Measurements from ENCODE around the gene SLC25A2. TPM values are rescaled to one million over a fixed set of nuclear protein-coding genes. Genes with fewer than 3 reads are reported as not detected.

SLC25A2 gene
- total and polyA plus RNA-seq, 2 experiments from 2014 or later, result not detected

DNA sequence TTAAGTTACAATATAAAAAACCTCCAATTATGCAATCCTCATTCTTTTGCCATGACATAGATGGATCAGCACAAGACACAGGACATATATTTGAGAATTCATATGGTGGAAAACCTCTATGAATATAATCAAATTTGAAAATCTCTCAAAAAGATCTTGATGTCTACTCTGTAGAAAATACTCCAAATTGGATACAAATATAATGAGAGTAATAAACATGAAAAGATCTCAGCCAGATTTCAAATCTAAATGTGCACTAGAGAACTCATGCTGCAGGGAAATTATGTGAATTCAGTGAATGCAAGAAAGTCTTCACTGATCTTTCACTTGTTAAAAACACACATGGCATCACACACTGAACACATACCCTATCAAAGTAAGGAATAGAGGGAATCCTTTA lies 44.9 kb downstream of the SLC25A2 start:
- Mint-ChIP-seq H3K9me3 (peaks cover 95% of the 10 kb centered on the region), H3K4me3 (no peak overlapping the region), H3K27ac (no peak overlapping the region), H3K4me1 (no peaks in the 10 kb centered on the region), H3K36me3 (ENCODE audit: low read depth) (peaks cover 60% of the 10 kb centered on the region; the same call in 2 of the 3 replicates), H3K27me3 (ENCODE audit: insufficient read depth, low read depth, poor library complexity) (no peaks in the 10 kb centered on the region)
- DNase-seq (ENCODE audit: low spot score) (no peak), ATAC-seq (no peak)
- Histone ChIP-seq H3F3A (replicated peaks; ENCODE audit: low read depth) (no peaks in the 10 kb centered on the region), H3K79me2 (replicated peaks; ENCODE audit: insufficient read depth) (no peaks in the 10 kb centered on the region), H4K20me1 (replicated peaks; ENCODE audit: insufficient read depth) (no peaks in the 10 kb centered on the region), H3K9me2 (ENCODE audit: insufficient read depth) (no peaks in the 10 kb centered on the region), H3K27ac (ENCODE audit: low read depth) (no peak overlapping the region), H3K4me2 (no peak overlapping the region), H3K4me1 (ENCODE audit: insufficient read depth) (no peaks in the 10 kb centered on the region), H2AFZ (no peak overlapping the region), H3K4me3 (no peak overlapping the region), H3K36me3 (ENCODE audit: insufficient read depth) (peaks cover 39% of the 10 kb centered on the region), H3K27me3 (ENCODE audit: insufficient read depth) (no peaks in the 10 kb centered on the region)
- TF ChIP-seq, protein P1, sequence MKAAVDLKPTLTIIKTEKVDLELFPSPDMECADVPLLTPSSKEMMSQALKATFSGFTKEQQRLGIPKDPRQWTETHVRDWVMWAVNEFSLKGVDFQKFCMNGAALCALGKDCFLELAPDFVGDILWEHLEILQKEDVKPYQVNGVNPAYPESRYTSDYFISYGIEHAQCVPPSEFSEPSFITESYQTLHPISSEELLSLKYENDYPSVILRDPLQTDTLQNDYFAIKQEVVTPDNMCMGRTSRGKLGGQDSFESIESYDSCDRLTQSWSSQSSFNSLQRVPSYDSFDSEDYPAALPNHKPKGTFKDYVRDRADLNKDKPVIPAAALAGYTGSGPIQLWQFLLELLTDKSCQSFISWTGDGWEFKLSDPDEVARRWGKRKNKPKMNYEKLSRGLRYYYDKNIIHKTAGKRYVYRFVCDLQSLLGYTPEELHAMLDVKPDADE (IDR thresholded peaks at IDR 0.05), result no peak
- TF ChIP-seq STAT1 (IDR thresholded peaks at IDR 0.05; ENCODE audit: unreplicated experiment) (no peak), ZNF114 (CRISPR knock-in tag; IDR thresholded peaks at IDR 0.05) (no peak), NANOG (IDR thresholded peaks at IDR 0.05; ENCODE audit: borderline replicate concordance) (no peak), EZH2phosphoT487 (IDR thresholded peaks at IDR 0.05; ENCODE audit: unreplicated experiment) (no peak), CREB1 (CRISPR knock-in tag; IDR thresholded peaks at IDR 0.05; ENCODE audit: low read depth) (no peak), POLR2AphosphoS5 (IDR thresholded peaks at IDR 0.05; ENCODE audit: low read depth) (no peak), EZH2 (IDR thresholded peaks at IDR 0.05; ENCODE audit: low read depth, unreplicated experiment) (no peak), JUNB (IDR thresholded peaks at IDR 0.05; ENCODE audit: unreplicated experiment) (no peak), ZNF331 (CRISPR knock-in tag; IDR thresholded peaks at IDR 0.05; ENCODE audit: low read depth) (no peak)
- TF ChIP-seq, protein P2, sequence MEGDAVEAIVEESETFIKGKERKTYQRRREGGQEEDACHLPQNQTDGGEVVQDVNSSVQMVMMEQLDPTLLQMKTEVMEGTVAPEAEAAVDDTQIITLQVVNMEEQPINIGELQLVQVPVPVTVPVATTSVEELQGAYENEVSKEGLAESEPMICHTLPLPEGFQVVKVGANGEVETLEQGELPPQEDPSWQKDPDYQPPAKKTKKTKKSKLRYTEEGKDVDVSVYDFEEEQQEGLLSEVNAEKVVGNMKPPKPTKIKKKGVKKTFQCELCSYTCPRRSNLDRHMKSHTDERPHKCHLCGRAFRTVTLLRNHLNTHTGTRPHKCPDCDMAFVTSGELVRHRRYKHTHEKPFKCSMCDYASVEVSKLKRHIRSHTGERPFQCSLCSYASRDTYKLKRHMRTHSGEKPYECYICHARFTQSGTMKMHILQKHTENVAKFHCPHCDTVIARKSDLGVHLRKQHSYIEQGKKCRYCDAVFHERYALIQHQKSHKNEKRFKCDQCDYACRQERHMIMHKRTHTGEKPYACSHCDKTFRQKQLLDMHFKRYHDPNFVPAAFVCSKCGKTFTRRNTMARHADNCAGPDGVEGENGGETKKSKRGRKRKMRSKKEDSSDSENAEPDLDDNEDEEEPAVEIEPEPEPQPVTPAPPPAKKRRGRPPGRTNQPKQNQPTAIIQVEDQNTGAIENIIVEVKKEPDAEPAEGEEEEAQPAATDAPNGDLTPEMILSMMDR (conservative IDR thresholded peaks at IDR 0.05; ENCODE audit: low read depth in 2 of 2), result no peak
- TF ChIP-seq, protein P3, sequence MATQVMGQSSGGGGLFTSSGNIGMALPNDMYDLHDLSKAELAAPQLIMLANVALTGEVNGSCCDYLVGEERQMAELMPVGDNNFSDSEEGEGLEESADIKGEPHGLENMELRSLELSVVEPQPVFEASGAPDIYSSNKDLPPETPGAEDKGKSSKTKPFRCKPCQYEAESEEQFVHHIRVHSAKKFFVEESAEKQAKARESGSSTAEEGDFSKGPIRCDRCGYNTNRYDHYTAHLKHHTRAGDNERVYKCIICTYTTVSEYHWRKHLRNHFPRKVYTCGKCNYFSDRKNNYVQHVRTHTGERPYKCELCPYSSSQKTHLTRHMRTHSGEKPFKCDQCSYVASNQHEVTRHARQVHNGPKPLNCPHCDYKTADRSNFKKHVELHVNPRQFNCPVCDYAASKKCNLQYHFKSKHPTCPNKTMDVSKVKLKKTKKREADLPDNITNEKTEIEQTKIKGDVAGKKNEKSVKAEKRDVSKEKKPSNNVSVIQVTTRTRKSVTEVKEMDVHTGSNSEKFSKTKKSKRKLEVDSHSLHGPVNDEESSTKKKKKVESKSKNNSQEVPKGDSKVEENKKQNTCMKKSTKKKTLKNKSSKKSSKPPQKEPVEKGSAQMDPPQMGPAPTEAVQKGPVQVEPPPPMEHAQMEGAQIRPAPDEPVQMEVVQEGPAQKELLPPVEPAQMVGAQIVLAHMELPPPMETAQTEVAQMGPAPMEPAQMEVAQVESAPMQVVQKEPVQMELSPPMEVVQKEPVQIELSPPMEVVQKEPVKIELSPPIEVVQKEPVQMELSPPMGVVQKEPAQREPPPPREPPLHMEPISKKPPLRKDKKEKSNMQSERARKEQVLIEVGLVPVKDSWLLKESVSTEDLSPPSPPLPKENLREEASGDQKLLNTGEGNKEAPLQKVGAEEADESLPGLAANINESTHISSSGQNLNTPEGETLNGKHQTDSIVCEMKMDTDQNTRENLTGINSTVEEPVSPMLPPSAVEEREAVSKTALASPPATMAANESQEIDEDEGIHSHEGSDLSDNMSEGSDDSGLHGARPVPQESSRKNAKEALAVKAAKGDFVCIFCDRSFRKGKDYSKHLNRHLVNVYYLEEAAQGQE (IDR thresholded peaks at IDR 0.05; ENCODE audit: unreplicated experiment), result no peak
- TF ChIP-seq, protein P4, sequence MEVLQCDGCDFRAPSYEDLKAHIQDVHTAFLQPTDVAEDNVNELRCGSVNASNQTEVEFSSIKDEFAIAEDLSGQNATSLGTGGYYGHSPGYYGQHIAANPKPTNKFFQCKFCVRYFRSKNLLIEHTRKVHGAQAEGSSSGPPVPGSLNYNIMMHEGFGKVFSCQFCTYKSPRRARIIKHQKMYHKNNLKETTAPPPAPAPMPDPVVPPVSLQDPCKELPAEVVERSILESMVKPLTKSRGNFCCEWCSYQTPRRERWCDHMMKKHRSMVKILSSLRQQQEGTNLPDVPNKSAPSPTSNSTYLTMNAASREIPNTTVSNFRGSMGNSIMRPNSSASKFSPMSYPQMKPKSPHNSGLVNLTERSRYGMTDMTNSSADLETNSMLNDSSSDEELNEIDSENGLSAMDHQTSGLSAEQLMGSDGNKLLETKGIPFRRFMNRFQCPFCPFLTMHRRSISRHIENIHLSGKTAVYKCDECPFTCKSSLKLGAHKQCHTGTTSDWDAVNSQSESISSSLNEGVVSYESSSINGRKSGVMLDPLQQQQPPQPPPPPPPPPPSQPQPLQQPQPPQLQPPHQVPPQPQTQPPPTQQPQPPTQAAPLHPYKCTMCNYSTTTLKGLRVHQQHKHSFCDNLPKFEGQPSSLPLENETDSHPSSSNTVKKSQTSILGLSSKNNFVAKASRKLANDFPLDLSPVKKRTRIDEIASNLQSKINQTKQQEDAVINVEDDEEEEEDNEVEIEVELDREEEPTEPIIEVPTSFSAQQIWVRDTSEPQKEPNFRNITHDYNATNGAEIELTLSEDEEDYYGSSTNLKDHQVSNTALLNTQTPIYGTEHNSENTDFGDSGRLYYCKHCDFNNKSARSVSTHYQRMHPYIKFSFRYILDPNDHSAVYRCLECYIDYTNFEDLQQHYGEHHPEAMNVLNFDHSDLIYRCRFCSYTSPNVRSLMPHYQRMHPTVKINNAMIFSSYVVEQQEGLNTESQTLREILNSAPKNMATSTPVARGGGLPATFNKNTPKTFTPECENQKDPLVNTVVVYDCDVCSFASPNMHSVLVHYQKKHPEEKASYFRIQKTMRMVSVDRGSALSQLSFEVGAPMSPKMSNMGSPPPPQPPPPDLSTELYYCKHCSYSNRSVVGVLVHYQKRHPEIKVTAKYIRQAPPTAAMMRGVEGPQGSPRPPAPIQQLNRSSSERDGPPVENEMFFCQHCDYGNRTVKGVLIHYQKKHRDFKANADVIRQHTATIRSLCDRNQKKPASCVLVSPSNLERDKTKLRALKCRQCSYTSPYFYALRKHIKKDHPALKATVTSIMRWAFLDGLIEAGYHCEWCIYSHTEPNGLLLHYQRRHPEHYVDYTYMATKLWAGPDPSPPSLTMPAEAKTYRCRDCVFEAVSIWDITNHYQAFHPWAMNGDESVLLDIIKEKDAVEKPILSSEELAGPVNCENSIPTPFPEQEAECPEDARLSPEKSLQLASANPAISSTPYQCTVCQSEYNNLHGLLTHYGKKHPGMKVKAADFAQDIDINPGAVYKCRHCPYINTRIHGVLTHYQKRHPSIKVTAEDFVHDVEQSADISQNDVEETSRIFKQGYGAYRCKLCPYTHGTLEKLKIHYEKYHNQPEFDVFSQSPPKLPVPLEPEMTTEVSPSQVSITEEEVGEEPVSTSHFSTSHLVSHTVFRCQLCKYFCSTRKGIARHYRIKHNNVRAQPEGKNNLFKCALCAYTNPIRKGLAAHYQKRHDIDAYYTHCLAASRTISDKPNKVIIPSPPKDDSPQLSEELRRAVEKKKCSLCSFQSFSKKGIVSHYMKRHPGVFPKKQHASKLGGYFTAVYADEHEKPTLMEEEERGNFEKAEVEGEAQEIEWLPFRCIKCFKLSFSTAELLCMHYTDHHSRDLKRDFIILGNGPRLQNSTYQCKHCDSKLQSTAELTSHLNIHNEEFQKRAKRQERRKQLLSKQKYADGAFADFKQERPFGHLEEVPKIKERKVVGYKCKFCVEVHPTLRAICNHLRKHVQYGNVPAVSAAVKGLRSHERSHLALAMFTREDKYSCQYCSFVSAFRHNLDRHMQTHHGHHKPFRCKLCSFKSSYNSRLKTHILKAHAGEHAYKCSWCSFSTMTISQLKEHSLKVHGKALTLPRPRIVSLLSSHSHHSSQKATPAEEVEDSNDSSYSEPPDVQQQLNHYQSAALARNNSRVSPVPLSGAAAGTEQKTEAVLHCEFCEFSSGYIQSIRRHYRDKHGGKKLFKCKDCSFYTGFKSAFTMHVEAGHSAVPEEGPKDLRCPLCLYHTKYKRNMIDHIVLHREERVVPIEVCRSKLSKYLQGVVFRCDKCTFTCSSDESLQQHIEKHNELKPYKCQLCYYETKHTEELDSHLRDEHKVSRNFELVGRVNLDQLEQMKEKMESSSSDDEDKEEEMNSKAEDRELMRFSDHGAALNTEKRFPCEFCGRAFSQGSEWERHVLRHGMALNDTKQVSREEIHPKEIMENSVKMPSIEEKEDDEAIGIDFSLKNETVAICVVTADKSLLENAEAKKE (CRISPR knock-in tag; IDR thresholded peaks at IDR 0.05), result no peak
